ENCODE data around the gene TSLP. TPM values are rescaled to one million over a fixed set of nuclear protein-coding genes. Genes with fewer than 3 reads are reported as not detected.

The TSLP gene
- polyA plus RNA-seq, 1 experiment: 12.9 TPM

GRCh38 chr5:111107371-111107770 is 35.9 kb downstream of the TSLP start:
- H3K27me3 ChIP-seq (ENCODE audit: control insufficient read depth, insufficient read depth, low read length): no peaks in the 10 kb centered on the region
- POLR2A ChIA-PET: no interaction called here
- no peak for DNase-seq (ENCODE audit: low read depth, low spot score)
- CTCF ChIA-PET: interaction anchor here (0.9 to 2.3 kb wide), 3 partner anchors 317 to 424 kb away, joined by 3 to 11 read pairs (median 3); no protein-coding TSS in a partner anchor
- TF ChIP-seq CTCF (IDR thresholded peaks at IDR 0.05; ENCODE audit: low read depth, low read length): no peak
- no peak overlapping the region for H3K27ac ChIP-seq (ENCODE audit: low read depth, low read length)
- no peaks in the 10 kb centered on the region for H3K9me3 ChIP-seq (ENCODE audit: control insufficient read depth, insufficient read depth, low read length)
- H3K4me3 ChIP-seq (ENCODE audit: low read depth, low read length): no peak overlapping the region

GRCh38 chr5:111111956-111112355 is 40.4 kb downstream of the TSLP start:
- DNase-seq (ENCODE audit: low read depth, low spot score): no peak
- no peak overlapping the region for H3K4me3 ChIP-seq (ENCODE audit: low read depth, low read length)
- no peak for TF ChIP-seq CTCF (IDR thresholded peaks at IDR 0.05; ENCODE audit: low read depth, low read length)
- H3K27ac ChIP-seq (ENCODE audit: low read depth, low read length): no peak overlapping the region
- ChIA-PET CTCF (no interaction called here), POLR2A (no interaction called here)
- H3K9me3 ChIP-seq (ENCODE audit: control insufficient read depth, insufficient read depth, low read length): no peaks in the 10 kb centered on the region
- H3K27me3 ChIP-seq (ENCODE audit: control insufficient read depth, insufficient read depth, low read length): no peaks in the 10 kb centered on the region

GRCh38 chr5:111113678-111114077 is 42.2 kb downstream of the TSLP start:
- no peak overlapping the region for H3K27ac ChIP-seq (ENCODE audit: low read depth, low read length)
- no peak for DNase-seq (ENCODE audit: low read depth, low spot score)
- H3K27me3 ChIP-seq (ENCODE audit: control insufficient read depth, insufficient read depth, low read length): no peaks in the 10 kb centered on the region
- no peak for TF ChIP-seq CTCF (IDR thresholded peaks at IDR 0.05; ENCODE audit: low read depth, low read length)
- POLR2A ChIA-PET: interaction anchor here (0.6 kb wide), 1 partner anchor 373 kb away, joined by 3 read pairs; no protein-coding TSS in a partner anchor
- H3K4me3 ChIP-seq (ENCODE audit: low read depth, low read length): no peak overlapping the region
- CTCF ChIA-PET: no interaction called here
- no peaks in the 10 kb centered on the region for H3K9me3 ChIP-seq (ENCODE audit: control insufficient read depth, insufficient read depth, low read length)

- DNase-seq (ENCODE audit: low read depth, low spot score): no peak
- no peak for TF ChIP-seq CTCF (IDR thresholded peaks at IDR 0.05; ENCODE audit: low read depth, low read length)
- ChIA-PET CTCF (no interaction called here), POLR2A (no interaction called here)
- H3K27me3 ChIP-seq (ENCODE audit: control insufficient read depth, insufficient read depth, low read length): no peaks in the 10 kb centered on the region
- H3K9me3 ChIP-seq (ENCODE audit: control insufficient read depth, insufficient read depth, low read length): no peaks in the 10 kb centered on the region
- no peak overlapping the region for H3K27ac ChIP-seq (ENCODE audit: low read depth, low read length)
- no peak overlapping the region for H3K4me3 ChIP-seq (ENCODE audit: low read depth, low read length)
Observed at GRCh38 chr5:111115229-111115628, 43.7 kb downstream of the TSLP start.

GRCh38 chr5:111116550-111116949 is 45.0 kb downstream of the TSLP start:
- Histone ChIP-seq H3K27me3 (ENCODE audit: control insufficient read depth, insufficient read depth, low read length) (no peaks in the 10 kb centered on the region), H3K9me3 (ENCODE audit: control insufficient read depth, insufficient read depth, low read length) (no peaks in the 10 kb centered on the region), H3K4me3 (ENCODE audit: low read depth, low read length) (no peak overlapping the region), H3K27ac (ENCODE audit: low read depth, low read length) (no peak overlapping the region)
- no peak for DNase-seq (ENCODE audit: low read depth, low spot score)
- TF ChIP-seq CTCF (IDR thresholded peaks at IDR 0.05; ENCODE audit: low read depth, low read length): no peak
- POLR2A ChIA-PET: no interaction called here
- CTCF ChIA-PET: no interaction called here
